ENCODE data around the gene SSBP4. TPM values are rescaled to one million over a fixed set of nuclear protein-coding genes. Genes with fewer than 3 reads are reported as not detected.

The SSBP4 gene
- total RNA-seq, 1 donor from 2014 or later: 135 TPM

DNA sequence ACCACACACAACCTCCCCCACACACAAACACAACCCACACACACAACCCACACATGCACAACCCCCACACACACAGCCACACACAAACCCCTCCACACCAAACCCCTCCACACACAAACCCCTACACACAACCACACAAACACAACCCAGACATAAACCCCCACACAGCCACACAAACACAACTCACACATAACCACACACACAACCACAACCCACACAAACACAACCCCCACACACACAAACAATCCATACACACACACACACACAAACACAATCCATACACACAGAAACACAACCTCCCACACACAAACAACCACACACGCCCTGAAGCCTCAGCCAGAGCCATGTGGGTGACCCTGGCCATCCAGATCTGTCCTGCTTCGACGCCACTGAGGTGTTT lies 48.8 kb downstream of the SSBP4 start:
- Mint-ChIP-seq H3K36me3 (ENCODE audit: low read depth) (peaks cover 6% of the 10 kb centered on the region), H3K27me3 (ENCODE audit: insufficient read depth) (no peaks in the 10 kb centered on the region), H3K9me3 (no peaks in the 10 kb centered on the region), H3K4me1 (ENCODE audit: low read depth) (peaks cover 17% of the 10 kb centered on the region), H3K4me3 (no peak overlapping the region), H3K27ac (peak overlapping the region; percentile 56)
- intact Hi-C loops (cut with micrococcal nuclease): loop anchor here (2.0 to 5.0 kb wide), 2 partner anchors 29 to 104 kb away; partner anchors contain the start of gene UBA52
- DNase-seq (ENCODE audit: low spot score): no peak

DNA sequence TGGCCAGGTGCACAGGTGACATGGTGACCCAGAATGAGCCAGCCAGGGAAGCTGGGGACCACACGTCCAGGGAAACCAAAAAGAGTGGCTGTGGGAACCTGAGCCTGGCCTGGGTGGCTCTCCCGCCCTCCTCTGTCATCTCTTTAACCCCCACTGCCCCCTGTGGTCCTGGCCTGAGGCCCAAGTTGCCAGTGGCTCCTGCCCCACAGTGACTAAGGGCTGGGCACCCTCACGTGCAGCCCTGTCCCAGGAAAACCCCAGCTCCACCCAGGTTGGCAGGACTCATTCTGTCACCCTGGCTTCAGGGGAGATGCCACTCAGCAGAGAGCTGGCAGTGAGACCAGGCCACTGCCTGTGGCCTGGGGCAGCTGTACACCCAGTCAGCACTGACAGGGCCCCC lies 49.3 kb downstream of the SSBP4 start:
- no peak overlapping the region for H3K4me3 Mint-ChIP-seq
- no peaks in the 10 kb centered on the region for H3K9me3 Mint-ChIP-seq
- intact Hi-C loops (cut with micrococcal nuclease): loop anchor here (2.0 to 5.0 kb wide), 2 partner anchors 28 to 104 kb away; partner anchors contain the start of gene UBA52
- no peaks in the 10 kb centered on the region for H3K27me3 Mint-ChIP-seq (ENCODE audit: insufficient read depth)
- peaks cover 17% of the 10 kb centered on the region for H3K4me1 Mint-ChIP-seq (ENCODE audit: low read depth)
- DNase-seq (ENCODE audit: low spot score): no peak
- H3K27ac Mint-ChIP-seq: no peak overlapping the region
- peaks cover 6% of the 10 kb centered on the region for H3K36me3 Mint-ChIP-seq (ENCODE audit: low read depth)

DNA sequence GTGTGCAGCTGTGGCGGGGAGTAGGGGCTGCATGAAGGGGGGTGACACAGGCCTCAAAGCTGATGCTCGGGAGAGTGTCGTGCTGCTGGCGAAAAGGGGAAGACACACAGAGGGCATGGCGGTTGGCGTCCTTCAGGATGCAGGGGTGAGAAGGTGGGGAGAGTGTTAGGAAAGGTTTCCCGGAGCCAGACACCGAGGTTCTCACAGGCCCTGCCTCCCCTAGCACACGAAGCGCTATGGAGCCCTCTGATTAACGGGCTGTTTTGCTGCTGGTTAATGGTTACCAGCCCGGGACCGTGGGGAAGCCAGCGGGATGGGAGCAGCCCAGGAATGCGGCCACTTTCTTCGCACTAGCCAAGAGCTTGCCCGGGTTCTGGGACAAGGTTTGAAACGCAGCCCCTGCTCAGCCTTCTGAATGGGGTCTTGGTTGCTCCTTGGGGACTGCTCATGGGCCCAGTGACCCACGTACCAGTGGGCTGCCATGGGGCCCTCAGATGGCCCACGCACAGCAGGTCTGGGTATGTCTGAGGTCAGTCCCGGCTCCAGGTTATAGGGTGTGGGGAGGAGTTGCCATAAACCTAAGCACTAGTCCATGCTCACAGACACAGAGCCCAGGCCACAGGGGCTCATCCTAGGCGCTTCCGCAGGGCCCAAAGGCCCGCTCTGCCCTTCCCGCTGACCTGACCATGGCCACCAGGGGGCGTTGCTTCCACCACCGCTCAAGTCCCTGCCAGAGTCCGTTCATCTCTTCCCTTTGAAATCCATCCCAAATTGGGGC lies 50.1 kb downstream of the SSBP4 start:
- Mint-ChIP-seq H3K27me3 (ENCODE audit: insufficient read depth) (no peaks in the 10 kb centered on the region), H3K27ac (no peak overlapping the region)
- intact Hi-C loops (cut with micrococcal nuclease): loop anchor here (1.0 to 5.0 kb wide), 3 partner anchors 28 to 103 kb away; partner anchors contain the start of genes KXD1 and UBA52

DNA sequence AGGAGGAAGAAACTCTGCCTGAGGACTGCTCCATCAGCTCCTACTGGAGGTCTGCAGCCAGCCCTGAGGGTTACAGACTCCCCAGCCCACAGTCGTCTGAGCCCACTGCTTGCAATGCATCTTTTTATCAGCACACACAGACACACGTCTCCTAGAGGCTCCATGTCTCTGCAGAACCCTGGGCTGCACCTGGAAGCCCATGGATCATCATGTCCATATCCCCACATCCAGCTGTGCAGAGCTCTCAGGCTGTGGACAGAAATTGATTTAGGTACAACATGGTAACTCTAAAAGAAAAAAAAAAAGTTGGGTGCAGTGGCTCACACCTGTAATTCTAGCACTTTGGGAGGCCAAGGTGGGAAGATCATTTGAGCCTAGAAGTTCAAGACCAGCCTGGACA lies 51.6 kb downstream of the SSBP4 start:
- no peak for DNase-seq (ENCODE audit: low spot score)
- no peaks in the 10 kb centered on the region for H3K36me3 Mint-ChIP-seq (ENCODE audit: low read depth)
- no peaks in the 10 kb centered on the region for H3K9me3 Mint-ChIP-seq
- H3K4me3 Mint-ChIP-seq: no peak overlapping the region
- peaks cover 14% of the 10 kb centered on the region for H3K4me1 Mint-ChIP-seq (ENCODE audit: low read depth)
- intact Hi-C loops (cut with micrococcal nuclease): loop anchor here (1.0 to 5.0 kb wide), 2 partner anchors 50 to 377 kb away; no protein-coding TSS in a partner anchor
- H3K27me3 Mint-ChIP-seq (ENCODE audit: insufficient read depth): no peaks in the 10 kb centered on the region
- H3K27ac Mint-ChIP-seq: no peak overlapping the region

More for the DNA sequence above, 50.1 kb downstream of the SSBP4 start:
- Mint-ChIP-seq H3K36me3 (ENCODE audit: low read depth) (peaks cover 5% of the 10 kb centered on the region), H3K9me3 (no peaks in the 10 kb centered on the region), H3K4me3 (no peak overlapping the region), H3K4me1 (ENCODE audit: low read depth) (peaks cover 15% of the 10 kb centered on the region)
- DNase-seq (ENCODE audit: low spot score): peak; percentile 43

DNA sequence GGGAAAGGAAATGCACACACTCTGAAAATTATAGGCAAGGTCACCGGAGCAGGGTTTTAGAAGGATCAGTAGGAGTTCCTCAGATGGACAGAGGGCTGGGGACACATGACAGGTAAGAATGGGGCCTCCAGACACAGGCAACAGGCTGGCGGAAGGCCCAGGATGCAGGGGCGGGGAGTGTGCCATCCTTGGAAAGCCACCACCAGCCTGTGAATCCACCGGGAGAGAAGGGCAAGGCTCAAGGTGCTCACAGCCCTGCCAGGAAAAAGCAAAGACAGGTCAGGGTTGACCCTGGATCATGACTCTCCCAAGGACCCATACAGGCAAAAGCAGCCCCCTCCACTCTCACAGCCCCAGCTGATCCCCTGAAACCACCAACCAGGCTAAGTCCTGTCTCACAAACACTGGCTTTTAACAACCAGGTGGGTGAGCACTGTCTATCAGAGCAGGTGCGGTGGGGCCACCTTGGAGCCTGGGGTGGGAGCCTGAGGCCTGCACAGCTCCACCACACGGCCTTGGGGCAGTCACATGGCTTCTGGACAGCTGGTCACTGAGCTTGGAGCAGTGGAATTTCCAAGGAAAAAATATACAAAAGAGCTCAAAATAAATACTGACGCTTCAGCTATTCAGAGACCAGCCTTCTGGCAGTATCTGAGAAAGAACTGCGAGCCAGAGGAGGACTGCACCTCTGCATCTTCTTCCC lies 54.0 kb downstream of the SSBP4 start:
- intact Hi-C loops (cut with micrococcal nuclease): loop anchor here (5.0 kb wide), 1 partner anchor 374 kb away; no protein-coding TSS in a partner anchor
- peaks cover 4% of the 10 kb centered on the region for H3K36me3 Mint-ChIP-seq (ENCODE audit: low read depth)
- H3K27ac Mint-ChIP-seq: peak overlapping the region; percentile 43
- no peak overlapping the region for H3K4me3 Mint-ChIP-seq
- peaks cover 28% of the 10 kb centered on the region for H3K4me1 Mint-ChIP-seq (ENCODE audit: low read depth)
- H3K27me3 Mint-ChIP-seq (ENCODE audit: insufficient read depth): no peaks in the 10 kb centered on the region
- no peak for DNase-seq (ENCODE audit: low spot score)
- H3K9me3 Mint-ChIP-seq: no peaks in the 10 kb centered on the region

DNA sequence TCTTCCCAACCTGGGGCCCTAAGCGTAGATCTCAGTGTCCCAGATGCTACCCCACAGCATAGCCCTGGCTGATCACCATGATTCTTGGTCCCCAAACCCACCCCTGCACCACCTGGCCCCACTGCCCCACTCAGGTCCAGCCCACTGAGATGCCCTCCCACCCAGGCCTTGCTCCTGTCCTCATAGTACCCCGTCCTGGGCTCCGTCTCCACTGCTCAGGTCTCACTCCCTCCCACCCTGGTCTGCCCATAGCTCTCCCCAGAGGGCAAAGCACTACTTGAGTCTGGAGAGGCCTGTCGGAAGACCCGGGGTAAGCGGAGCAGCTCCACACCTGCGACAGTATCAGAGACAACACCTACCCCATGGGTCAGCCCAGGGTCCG lies 54.5 kb downstream of the SSBP4 start:
- peaks cover 1% of the 10 kb centered on the region for H3K27me3 Mint-ChIP-seq (ENCODE audit: insufficient read depth)
- H3K4me1 Mint-ChIP-seq (ENCODE audit: low read depth): peaks cover 28% of the 10 kb centered on the region
- intact Hi-C loops (cut with micrococcal nuclease): loop anchor here (5.0 kb wide), 1 partner anchor 374 kb away; no protein-coding TSS in a partner anchor
- H3K4me3 Mint-ChIP-seq: no peak overlapping the region
- no peak overlapping the region for H3K27ac Mint-ChIP-seq
- no peak for DNase-seq (ENCODE audit: low spot score)
- no peaks in the 10 kb centered on the region for H3K9me3 Mint-ChIP-seq
- peaks cover 4% of the 10 kb centered on the region for H3K36me3 Mint-ChIP-seq (ENCODE audit: low read depth)

DNA sequence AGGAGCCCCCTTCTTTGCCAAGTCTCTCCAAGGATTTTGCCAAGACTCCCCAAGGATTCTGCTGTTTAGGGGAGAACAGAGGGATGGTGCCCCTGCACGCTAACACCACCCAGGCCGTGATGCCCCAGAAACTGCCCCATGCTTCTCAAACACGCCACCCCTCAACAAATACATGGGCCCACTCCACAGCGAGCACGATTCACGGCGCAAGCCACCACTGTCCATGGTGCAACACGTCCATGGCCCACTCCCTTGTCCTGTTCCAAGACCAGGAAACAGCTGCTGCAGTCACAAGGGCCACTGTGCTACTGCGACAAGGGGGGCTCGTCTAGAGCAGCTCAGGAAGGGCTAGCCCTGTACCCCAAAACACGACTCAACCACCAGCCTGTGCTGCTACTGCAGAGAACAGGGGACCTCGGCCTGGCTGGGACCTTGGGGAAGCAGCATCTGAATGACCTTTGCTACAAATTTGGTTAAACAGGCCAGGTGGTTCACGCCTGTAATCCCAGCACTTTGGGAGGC lies 55.2 kb downstream of the SSBP4 start:
- no peaks in the 10 kb centered on the region for H3K9me3 Mint-ChIP-seq
- no peak overlapping the region for H3K4me3 Mint-ChIP-seq
- intact Hi-C loops (cut with micrococcal nuclease): loop anchor here (5.0 kb wide), 1 partner anchor 373 kb away; no protein-coding TSS in a partner anchor
- peak overlapping the region; percentile 44 for H3K27ac Mint-ChIP-seq
- H3K36me3 Mint-ChIP-seq (ENCODE audit: low read depth): peaks cover 6% of the 10 kb centered on the region
- H3K4me1 Mint-ChIP-seq (ENCODE audit: low read depth): peaks cover 36% of the 10 kb centered on the region
- no peak for DNase-seq (ENCODE audit: low spot score)
- H3K27me3 Mint-ChIP-seq (ENCODE audit: insufficient read depth): peaks cover 1% of the 10 kb centered on the region

DNA sequence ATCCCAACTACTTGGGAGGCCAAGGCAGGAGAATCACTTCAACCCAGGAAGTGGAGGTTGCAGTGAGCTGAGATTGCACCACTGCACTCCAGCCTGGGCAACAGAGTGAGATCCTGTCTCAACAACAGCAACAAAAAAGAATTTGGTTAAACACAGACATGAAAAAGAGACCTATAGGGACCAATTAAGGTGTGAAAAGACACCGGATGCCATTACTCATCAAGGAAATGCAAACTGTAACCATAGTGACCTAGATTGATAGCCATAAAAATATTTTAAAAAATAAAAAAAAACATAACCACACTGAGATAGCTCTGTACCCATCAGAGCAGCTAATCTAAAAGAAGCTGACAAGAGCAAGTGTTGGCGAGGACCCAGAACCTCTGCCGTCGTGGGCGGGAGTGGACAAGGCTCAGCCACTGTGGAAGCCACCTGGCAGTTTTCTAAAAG lies 55.8 kb downstream of the SSBP4 start:
- Mint-ChIP-seq H3K4me1 (ENCODE audit: low read depth) (peaks cover 42% of the 10 kb centered on the region), H3K9me3 (no peaks in the 10 kb centered on the region), H3K4me3 (no peak overlapping the region), H3K36me3 (ENCODE audit: low read depth) (peaks cover 6% of the 10 kb centered on the region), H3K27ac (peak overlapping the region; percentile 64), H3K27me3 (ENCODE audit: insufficient read depth) (peaks cover 1% of the 10 kb centered on the region)
- intact Hi-C loops (cut with micrococcal nuclease): loop anchor here (5.0 kb wide), 1 partner anchor 112 kb away; the partner anchor contains the start of gene REX1BD
- no peak for DNase-seq (ENCODE audit: low spot score)

DNA sequence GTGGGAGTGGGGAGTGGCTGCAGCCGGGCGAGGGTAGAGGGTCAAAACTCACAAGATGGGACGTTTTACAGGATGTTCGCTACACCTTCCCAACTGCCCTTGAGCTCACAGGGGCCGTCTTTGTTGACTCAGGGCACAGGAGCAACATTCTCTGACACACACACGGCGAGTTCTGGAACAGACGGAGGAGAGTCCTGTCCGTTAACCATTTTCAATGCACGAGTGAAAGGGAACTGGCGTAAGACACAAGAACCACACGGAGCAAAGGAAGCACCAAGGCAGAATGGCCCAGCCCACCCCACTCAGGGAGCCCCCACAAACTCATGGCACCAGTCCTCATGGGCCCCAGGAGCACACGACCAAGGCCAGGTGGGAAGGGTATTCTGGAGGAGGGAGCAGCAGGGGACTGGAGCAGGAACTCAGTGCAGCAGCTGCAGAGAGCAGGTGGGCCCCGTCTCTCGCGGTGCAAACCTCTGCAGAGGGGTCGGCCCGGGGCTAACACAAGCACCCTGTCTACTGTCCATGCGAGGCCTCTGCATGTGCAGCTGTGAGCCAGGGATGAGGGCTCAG lies 56.6 kb downstream of the SSBP4 start:
- H3K4me3 Mint-ChIP-seq: no peak overlapping the region
- peak overlapping the region; percentile 64 for H3K27ac Mint-ChIP-seq
- peaks cover 6% of the 10 kb centered on the region for H3K36me3 Mint-ChIP-seq (ENCODE audit: low read depth)
- DNase-seq (ENCODE audit: low spot score): no peak
- H3K9me3 Mint-ChIP-seq: no peaks in the 10 kb centered on the region
- H3K27me3 Mint-ChIP-seq (ENCODE audit: insufficient read depth): peaks cover 1% of the 10 kb centered on the region
- intact Hi-C loops (cut with micrococcal nuclease): loop anchor here (5.0 kb wide), 1 partner anchor 111 kb away; the partner anchor contains the start of gene REX1BD
- peaks cover 47% of the 10 kb centered on the region for H3K4me1 Mint-ChIP-seq (ENCODE audit: low read depth)

DNA sequence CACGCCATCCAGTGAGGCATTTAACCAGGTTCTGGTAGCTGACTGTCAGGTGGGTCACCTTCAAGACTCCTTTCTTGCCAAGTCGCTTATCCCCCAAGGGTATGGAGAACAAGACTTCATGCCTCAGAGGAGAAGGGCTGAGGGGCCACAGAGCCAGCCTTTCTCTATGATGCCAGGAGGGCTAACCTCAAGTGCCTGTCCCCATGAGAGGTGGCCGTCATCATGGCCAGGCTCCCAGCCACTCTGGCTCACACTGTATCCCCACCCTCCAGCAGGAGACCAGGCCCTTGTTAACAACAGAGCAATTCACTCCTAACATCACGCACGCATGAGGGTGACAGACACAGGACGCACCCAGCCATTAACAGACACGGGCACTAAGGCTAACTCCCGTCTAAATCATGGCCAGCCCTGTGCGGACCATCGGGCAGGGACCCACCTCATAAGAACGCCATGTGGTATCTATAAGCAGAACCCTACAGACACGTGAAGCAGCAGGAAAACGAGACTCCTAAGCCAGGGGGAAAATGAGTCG lies 57.4 kb downstream of the SSBP4 start:
- Mint-ChIP-seq H3K27me3 (ENCODE audit: insufficient read depth) (peaks cover 1% of the 10 kb centered on the region), H3K4me1 (ENCODE audit: low read depth) (peaks cover 54% of the 10 kb centered on the region)

DNA sequence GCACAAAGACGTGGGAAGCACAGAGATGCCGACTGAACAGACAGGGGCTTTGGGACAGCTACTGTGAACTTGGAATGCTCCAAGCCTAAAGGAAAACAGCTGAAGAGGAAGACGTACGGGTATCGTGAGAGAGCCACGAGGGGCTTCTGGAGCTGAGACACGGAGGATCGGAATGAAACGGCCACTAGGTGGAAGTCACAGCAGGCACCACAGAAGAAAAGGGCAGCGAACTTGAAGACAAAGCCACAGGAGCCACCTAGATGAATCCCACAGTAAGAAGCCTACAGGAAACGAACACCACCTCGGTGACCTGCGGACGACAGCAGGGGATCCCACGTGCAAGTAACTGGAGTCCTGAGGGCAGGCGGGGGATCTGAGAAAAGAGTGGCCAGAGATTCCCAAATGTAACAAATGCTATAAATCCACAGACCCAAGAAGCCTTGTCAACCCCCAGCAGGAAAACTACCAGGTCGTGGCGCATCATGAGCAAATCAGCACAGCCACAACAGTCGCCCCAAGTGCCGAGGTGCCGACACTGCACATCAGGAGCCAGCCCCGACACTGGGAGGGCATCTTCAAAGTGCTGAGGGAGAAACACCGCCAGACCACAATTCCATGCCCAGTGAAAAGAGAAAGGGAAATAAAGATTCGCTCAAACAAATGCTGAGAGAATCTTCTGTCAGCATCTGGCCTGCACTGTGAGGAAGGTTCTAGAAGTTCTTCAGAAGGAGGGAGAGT lies 58.0 kb downstream of the SSBP4 start:
- H3K9me3 Mint-ChIP-seq: no peaks in the 10 kb centered on the region
- peaks cover 1% of the 10 kb centered on the region for H3K27me3 Mint-ChIP-seq (ENCODE audit: insufficient read depth)
- H3K4me1 Mint-ChIP-seq (ENCODE audit: low read depth): peaks cover 59% of the 10 kb centered on the region
- peaks cover 8% of the 10 kb centered on the region for H3K36me3 Mint-ChIP-seq (ENCODE audit: low read depth)
- DNase-seq (ENCODE audit: low spot score): no peak
- H3K4me3 Mint-ChIP-seq: no peak overlapping the region
- H3K27ac Mint-ChIP-seq: peak overlapping the region; percentile 92
- intact Hi-C loops (cut with micrococcal nuclease): loop anchor here (5.0 kb wide), 1 partner anchor 110 kb away; the partner anchor contains the start of gene REX1BD

More for the DNA sequence above, 57.4 kb downstream of the SSBP4 start:
- Mint-ChIP-seq H3K27ac (peak overlapping the region; percentile 16), H3K4me3 (no peak overlapping the region), H3K9me3 (no peaks in the 10 kb centered on the region), H3K36me3 (ENCODE audit: low read depth) (peaks cover 6% of the 10 kb centered on the region)
- intact Hi-C loops (cut with micrococcal nuclease): loop anchor here (5.0 kb wide), 1 partner anchor 111 kb away; the partner anchor contains the start of gene REX1BD
- DNase-seq (ENCODE audit: low spot score): no peak

All from activated T-helper 1 cell treated with anti-CD3 and anti-CD28 coated beads, Interleukin-12 subunit alpha, Interleukin-12 subunit beta, Interleukin-2, Interleukin-4 antibody, amounts not matched to agents 30 ng/mL and 10 ng/mL and 1 ng/mL, durations not matched to agents 14 hours and 24 hours and 36 hours (primary cell).